Right lobe of liver (tissue), 4 donors: ENCODE data around the gene RHBDL1.

Source experiments
- POLR2A ChIP-seq: fragments of 450-650 bp; IDR thresholded peaks from one replicate; pipeline ENCODE4 v1.6.1; 2017; ENCODE audit warnings: antibody characterized with exemption, mild to moderate bottlenecking
- TF ChIP-seq, protein P1 (sequence below), 4 donors: fragments of 200-600 bp in 3 of 4; fragments of 450-650 bp in 1 of 4; IDR thresholded peaks; one replicate each; pipeline versions ENCODE4 v1.5.1 to v1.8.0; 2016 to 2022; ENCODE audit warnings: antibody characterized with exemption in 4 of 4, mild to moderate bottlenecking in 2 of 4
- donor health status: DM: no; HTN: no; CAD: no.
- donor health status: DM: no; HTN: no; CAD: no.
- donor health status: DM: no; HTN: yes; CAD: no.

- TF ChIP-seq, protein P1, sequence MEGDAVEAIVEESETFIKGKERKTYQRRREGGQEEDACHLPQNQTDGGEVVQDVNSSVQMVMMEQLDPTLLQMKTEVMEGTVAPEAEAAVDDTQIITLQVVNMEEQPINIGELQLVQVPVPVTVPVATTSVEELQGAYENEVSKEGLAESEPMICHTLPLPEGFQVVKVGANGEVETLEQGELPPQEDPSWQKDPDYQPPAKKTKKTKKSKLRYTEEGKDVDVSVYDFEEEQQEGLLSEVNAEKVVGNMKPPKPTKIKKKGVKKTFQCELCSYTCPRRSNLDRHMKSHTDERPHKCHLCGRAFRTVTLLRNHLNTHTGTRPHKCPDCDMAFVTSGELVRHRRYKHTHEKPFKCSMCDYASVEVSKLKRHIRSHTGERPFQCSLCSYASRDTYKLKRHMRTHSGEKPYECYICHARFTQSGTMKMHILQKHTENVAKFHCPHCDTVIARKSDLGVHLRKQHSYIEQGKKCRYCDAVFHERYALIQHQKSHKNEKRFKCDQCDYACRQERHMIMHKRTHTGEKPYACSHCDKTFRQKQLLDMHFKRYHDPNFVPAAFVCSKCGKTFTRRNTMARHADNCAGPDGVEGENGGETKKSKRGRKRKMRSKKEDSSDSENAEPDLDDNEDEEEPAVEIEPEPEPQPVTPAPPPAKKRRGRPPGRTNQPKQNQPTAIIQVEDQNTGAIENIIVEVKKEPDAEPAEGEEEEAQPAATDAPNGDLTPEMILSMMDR (IDR thresholded peaks at IDR 0.05): no peak
- no peak for TF ChIP-seq POLR2A
Observed at GRCh38 chr16:711084-711483, 35.6 kb downstream of the RHBDL1 start.
